Measurements from ENCODE around the gene NPY.

DNA sequence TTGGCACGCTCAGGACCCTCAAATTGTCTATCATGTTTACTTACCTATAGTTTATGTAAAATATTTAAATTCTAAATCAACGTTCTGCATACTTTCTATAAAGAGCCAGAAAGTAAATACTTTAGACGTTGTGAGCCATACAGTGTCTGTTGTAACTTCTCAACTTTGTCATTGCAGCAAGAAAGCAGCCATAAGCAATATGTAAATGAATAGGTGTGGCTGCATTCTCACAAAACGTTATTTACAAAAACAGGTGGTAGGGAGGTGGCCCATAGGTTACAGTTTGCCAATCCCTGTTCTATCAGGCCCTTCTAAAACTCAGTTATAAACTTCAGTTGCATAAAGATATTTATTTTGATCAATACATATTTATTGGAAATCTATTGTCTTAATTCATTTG lies 12.1 kb upstream of the NPY start:
- TF ChIP-seq, protein P1, sequence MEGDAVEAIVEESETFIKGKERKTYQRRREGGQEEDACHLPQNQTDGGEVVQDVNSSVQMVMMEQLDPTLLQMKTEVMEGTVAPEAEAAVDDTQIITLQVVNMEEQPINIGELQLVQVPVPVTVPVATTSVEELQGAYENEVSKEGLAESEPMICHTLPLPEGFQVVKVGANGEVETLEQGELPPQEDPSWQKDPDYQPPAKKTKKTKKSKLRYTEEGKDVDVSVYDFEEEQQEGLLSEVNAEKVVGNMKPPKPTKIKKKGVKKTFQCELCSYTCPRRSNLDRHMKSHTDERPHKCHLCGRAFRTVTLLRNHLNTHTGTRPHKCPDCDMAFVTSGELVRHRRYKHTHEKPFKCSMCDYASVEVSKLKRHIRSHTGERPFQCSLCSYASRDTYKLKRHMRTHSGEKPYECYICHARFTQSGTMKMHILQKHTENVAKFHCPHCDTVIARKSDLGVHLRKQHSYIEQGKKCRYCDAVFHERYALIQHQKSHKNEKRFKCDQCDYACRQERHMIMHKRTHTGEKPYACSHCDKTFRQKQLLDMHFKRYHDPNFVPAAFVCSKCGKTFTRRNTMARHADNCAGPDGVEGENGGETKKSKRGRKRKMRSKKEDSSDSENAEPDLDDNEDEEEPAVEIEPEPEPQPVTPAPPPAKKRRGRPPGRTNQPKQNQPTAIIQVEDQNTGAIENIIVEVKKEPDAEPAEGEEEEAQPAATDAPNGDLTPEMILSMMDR (IDR thresholded peaks at IDR 0.05; ENCODE audit: low read length) = no peak
- no peak for TF ChIP-seq EZH2 (IDR thresholded peaks at IDR 0.05; ENCODE audit: borderline replicate concordance, low read length)
